K562 (cell line): Measurements from ENCODE around the gene FAM240A. TPM values are rescaled to one million over a fixed set of nuclear protein-coding genes. Genes with fewer than 3 reads are reported as not detected.

Experiments
- ATAC-seq: fragments of 200-7000 bp; cut with Tn5 transposase; 3 replicates; pipeline ENCODE4 v1.9.1; 2020; ENCODE audit warnings: moderate library complexity
- BruUV-seq: library from RNA; stranded (reverse); fragments of 400-500 nt; replicated peaks from 2 replicates; lab custom pipeline; 2021; lab: Mats Ljungman, UMichigan
- CTCF ChIA-PET: fragments of 300-600 bp; formaldehyde crosslinking; extraction: SDS; loops from one replicate; lab custom pipeline; 2021; ENCODE audit warnings: low intra/inter-chr PET ratio; lab: Yijun Ruan, JAX
- POLR2A ChIA-PET: fragments of 300-600, 350-650 bp; sonication (Branson Sonifier 250); formaldehyde crosslinking; extraction: SDS; loops from one replicate; lab custom pipeline; 2021; ENCODE audit warnings: antibody characterized with exemption, inconsistent platforms; lab: Yijun Ruan, JAX
- DNase-seq, 4 experiments: peaks; one replicate each; pipeline versions ENCODE4 v3.0.0 to v3.0.0-alpha.2; 2011 to 2018; ENCODE audit warnings: low spot score in 3 of 4, mixed read lengths in 3 of 4; ENCODE audit errors: extremely low read depth in 1 of 4
- FAIRE-seq: peaks from 2 replicates; lab custom pipeline; 2011; peaks lifted over from hg19 to GRCh38; lab: Jason Lieb, UNC
- H2AFZ ChIP-seq: 2 replicates; pipeline ENCODE4 v1.6.0; 2011; ENCODE audit warnings: low read depth, low read length, control low read depth, inconsistent platforms
- H3K27ac ChIP-seq: fragments of 200-600 bp; 3 replicates; pipeline ENCODE4 v1.8.0; 2011; ENCODE audit warnings: low read depth, mild to moderate bottlenecking, control low read depth, inconsistent platforms, low read length, moderate library complexity, mixed read lengths; ENCODE audit errors: extremely low read depth
- H3K27me3 ChIP-seq, 2 experiments: fragments of 300-600 bp in 1 of 2; 2 replicates in 1 of 2; 3 replicates in 1 of 2; pipeline versions ENCODE4 v1.6.0 to v1.8.0; 2011; ENCODE audit warnings: inconsistent platforms in 2 of 2, low read length in 2 of 2, mild to moderate bottlenecking in 1 of 2, mixed read lengths in 1 of 2, moderate library complexity in 1 of 2; ENCODE audit not compliant: control insufficient read depth in 2 of 2, insufficient read depth in 2 of 2
- H3K36me3 ChIP-seq: fragments of 300-600 bp; 3 replicates; pipeline ENCODE4 v1.8.0; 2011; ENCODE audit warnings: mild to moderate bottlenecking, low read length, inconsistent platforms; ENCODE audit not compliant: control insufficient read depth, insufficient read depth
- H3K4me1 ChIP-seq, 2 experiments: fragments of 200-600 bp in 1 of 2; replicated peaks in 1 of 2; 2 replicates in 1 of 2; 3 replicates in 1 of 2; pipeline versions ENCODE4 v1.5.1 to v1.8.0; 2011; ENCODE audit warnings: inconsistent platforms in 2 of 2, low read length in 2 of 2, mild to moderate bottlenecking in 1 of 2, mixed read lengths in 1 of 2, moderate library complexity in 1 of 2; ENCODE audit not compliant: control insufficient read depth in 2 of 2, insufficient read depth in 2 of 2
- H3K4me2 ChIP-seq: 2 replicates; pipeline ENCODE4 v1.6.1; 2011; ENCODE audit warnings: low read length, control low read depth, inconsistent platforms, mixed read lengths; ENCODE audit not compliant: insufficient read depth
- H3K4me3 ChIP-seq: fragments of 200-600 bp; sonication (generic), shearing (Covaris generic); 2 replicates; pipeline ENCODE4 v1.5.1; 2016; ENCODE audit warnings: control low read depth, inconsistent platforms
- H3K79me2 ChIP-seq: fragments of 200-600 bp; 3 replicates; pipeline ENCODE4 v1.8.0; 2011; ENCODE audit warnings: low read length, inconsistent platforms; ENCODE audit not compliant: control insufficient read depth, insufficient read depth
- H3K9ac ChIP-seq, 2 experiments: 2 replicates each; pipeline versions ENCODE4 v1.6.0 to v1.6.1; 2011; ENCODE audit warnings: low read depth in 2 of 2, low read length in 2 of 2, control low read depth in 1 of 2, inconsistent platforms in 1 of 2, mild to moderate bottlenecking in 1 of 2, mixed read lengths in 1 of 2; ENCODE audit not compliant: insufficient read depth in 1 of 2
- H3K9me1 ChIP-seq: one replicate; pipeline ENCODE4 v1.6.0; 2011; ENCODE audit warnings: inconsistent platforms, mild to moderate bottlenecking, low read length, moderate library complexity; ENCODE audit not compliant: control insufficient read depth, insufficient read depth
- H3K9me3 ChIP-seq: replicated peaks from 2 replicates; pipeline ENCODE4 v1.5.1; 2011; ENCODE audit warnings: low read depth, low read length, inconsistent platforms; ENCODE audit not compliant: control insufficient read depth, insufficient read depth
- H4K20me1 ChIP-seq: replicated peaks from 2 replicates; pipeline ENCODE4 v1.6.1; 2011; ENCODE audit warnings: low read length, inconsistent platforms, mixed read lengths; ENCODE audit not compliant: control insufficient read depth, insufficient read depth
- CEBPG ChIP-seq, 3 experiments: fragments of 200-800 bp in 1 of 3; sonication (Bioruptor generic) in 1 of 3; sonication (generic) in 1 of 3; formaldehyde crosslinking in 1 of 3; IDR thresholded peaks in 2 of 3; conservative IDR thresholded peaks in 1 of 3; 2 replicates each; pipeline versions ENCODE4 v1.6.1 to v1.8.0; 2016 to 2022; ENCODE audit warnings: missing compliant biosample characterization in 2 of 3, missing genetic modification characterization in 2 of 3, mild to moderate bottlenecking in 1 of 3, missing genetic modification reagents in 1 of 3
- CGGBP1 ChIP-seq: fragments of 250-450 bp; sonication (Bioruptor Pico); IDR thresholded peaks from 2 replicates; pipeline ENCODE4 v1.9.0; 2021; ENCODE audit warnings: mild to moderate bottlenecking
- E2F3 ChIP-seq: fragments of 250-450 bp; sonication (Bioruptor Pico); IDR thresholded peaks from 2 replicates; pipeline ENCODE4 v1.4.0; 2020; ENCODE audit warnings: mild to moderate bottlenecking
- ELF2 ChIP-seq: fragments of 250-450 bp; sonication (Bioruptor Pico); IDR thresholded peaks from 2 replicates; pipeline ENCODE4 v1.5.0; 2021; ENCODE audit warnings: mild to moderate bottlenecking
- ELF4 ChIP-seq: fragments of 450-650 bp; formaldehyde crosslinking; IDR thresholded peaks from 2 replicates; pipeline ENCODE4 v1.4.0; 2022; ENCODE audit warnings: missing genetic modification characterization
- GABPA ChIP-seq: fragments of 200-800 bp; sonication (Bioruptor generic); conservative IDR thresholded peaks from 2 replicates; pipeline ENCODE4 v1.6.1; 2016; ENCODE audit warnings: low read depth, missing genetic modification characterization, missing compliant biosample characterization
- GTF2F1 ChIP-seq: IDR thresholded peaks from 2 replicates; pipeline ENCODE4 v1.6.1; 2011; ENCODE audit warnings: low read depth, low read length, improper control_type of control experiment
- HDGF ChIP-seq: fragments of 450-650 bp; IDR thresholded peaks from 2 replicates; pipeline ENCODE4 v1.6.1; 2016
- LEF1 ChIP-seq: fragments of 450-650 bp; IDR thresholded peaks from 2 replicates; pipeline ENCODE4 v1.6.1; 2016; ENCODE audit warnings: mild to moderate bottlenecking
- MLLT1 ChIP-seq, 2 experiments: fragments of 450-650 bp; IDR thresholded peaks; 2 replicates each; pipeline ENCODE4 v1.6.1; 2016
- MXD1 ChIP-seq: fragments of 250-450 bp; sonication (Bioruptor Pico); IDR thresholded peaks from 2 replicates; pipeline ENCODE4 v1.8.0; 2021; ENCODE audit warnings: borderline replicate concordance, mild to moderate bottlenecking, moderate library complexity; ENCODE audit not compliant: poor library complexity, severe bottlenecking
- PPARD ChIP-seq: fragments of 250-450 bp; sonication (Bioruptor Pico); IDR thresholded peaks from 2 replicates; pipeline ENCODE4 v1.8.0; 2022; ENCODE audit warnings: inconsistent platforms, mild to moderate bottlenecking, moderate library complexity
- PTTG1 ChIP-seq: fragments of 450-650 bp; IDR thresholded peaks from 2 replicates; pipeline ENCODE4 v1.6.1; 2016; ENCODE audit warnings: low read depth, mild to moderate bottlenecking, missing genetic modification characterization, missing compliant biosample characterization
- RBM25 ChIP-seq: fragments of 200-400 bp; formaldehyde crosslinking; IDR thresholded peaks from 2 replicates; pipeline ENCODE4 v1.6.1; 2018; ENCODE audit warnings: low read length, low read depth, moderate library complexity; ENCODE audit not compliant: severe bottlenecking
- SIN3B ChIP-seq: fragments of 450-650 bp; IDR thresholded peaks from 2 replicates; pipeline ENCODE4 v1.6.1; 2017; ENCODE audit warnings: low read depth, mild to moderate bottlenecking, moderate library complexity
- SMC3 ChIP-seq: conservative IDR thresholded peaks from 2 replicates; pipeline ENCODE4 v1.6.1; 2011; ENCODE audit warnings: low read depth, low read length, improper control_type of control experiment; ENCODE audit not compliant: insufficient read depth
- TRIM24 ChIP-seq, 2 experiments: fragments of 450-650 bp; IDR thresholded peaks; 2 replicates each; pipeline ENCODE4 v1.6.1; 2016
- ZNF175 ChIP-seq: fragments of 200-800 bp; sonication (Bioruptor generic); IDR thresholded peaks from 2 replicates; pipeline ENCODE4 v1.6.1; 2016; ENCODE audit warnings: low read depth, mild to moderate bottlenecking, missing genetic modification characterization, missing compliant biosample characterization
- ZNF316 ChIP-seq: fragments of 450-650 bp; IDR thresholded peaks from 2 replicates; pipeline ENCODE4 v1.6.1; 2016
- ZNF589 ChIP-seq: fragments of 200-800 bp; sonication (Bioruptor generic); IDR thresholded peaks from 2 replicates; pipeline ENCODE4 v1.6.1; 2016; ENCODE audit warnings: low read depth, missing genetic modification characterization, missing compliant biosample characterization
- ZNF644 ChIP-seq: fragments of 200-800 bp; sonication (Bioruptor generic); IDR thresholded peaks from 2 replicates; pipeline ENCODE4 v1.6.1; 2016; ENCODE audit warnings: low read depth, missing genetic modification characterization, missing compliant biosample characterization
- WGBS: fragments of 100-300 bp; shearing (Covaris generic); methylation state at CpG from one replicate; pipeline ENCODE4 v1.1.6; 2016; ENCODE audit warnings: low coverage, mixed read lengths; ENCODE audit not compliant: insufficient coverage; ENCODE audit errors: missing lambda C conversion rate; 5-methylcytosine and 5-hydroxymethylcytosine counted together
- in situ Hi-C: fragments of 300-500 bp; cut with MboI; formaldehyde crosslinking; loops from 4 replicates; pipeline ENCODE4 v1.15.0; 2018; ENCODE audit warnings: inconsistent platforms, mixed read lengths
- intact Hi-C: fragments of 100-400 bp; cut with micrococcal nuclease; formaldehyde crosslinking; loops from 2 replicates; pipeline ENCODE4 v1.14.2; 2022
- polyA plus RNA-seq, 8 experiments: library from polyadenylated mRNA; depleted of rRNA in 4 of 8; stranded (reverse) in 5 of 8; unstranded in 3 of 8; fragments of >200 nt; fragmentation: Nextera tagmentation in 2 of 8; fragmentation: Illumina TruSeq in 1 of 8; extraction: Ambion mirVana in 2 of 8; extraction: Trizol in 1 of 8; gene quantifications; 2 replicates each; pipeline versions ENCODE4 v1.2.1 to v1.2.3, GENCODE V29; 2011 to 2014; ENCODE audit warnings: inconsistent platforms in 1 of 8, missing spikeins in 1 of 8
- total RNA-seq, 7 experiments: library from RNA; depleted of rRNA in 6 of 7; stranded (reverse); fragments of >200 nt in 6 of 7; fragmentation: Illumina TruSeq in 2 of 7; extraction: Trizol in 2 of 7; gene quantifications; 2 replicates each; pipeline versions ENCODE4 v1.2.1 to v1.2.3, GENCODE V29; 2011 to 2021; ENCODE audit warnings: low replicate concordance in 1 of 7

The FAM240A gene
- total and polyA plus RNA-seq, 9 of the 15 experiments (the other 6 are each of a cell fraction or from before 2014, with no cell fraction given) = not detected

GRCh38 chr3:46585799-46586693 is 26.3 kb upstream of the FAM240A start:
- no peaks in the 10 kb centered on the region; a peak in 1 of 5 replicates for H3K4me1 ChIP-seq
- no peaks in the 10 kb centered on the region; the same call in 1 of the 2 replicates for H3K9me3 ChIP-seq
- ATAC-seq = peak; percentile 36; the same call in 2 of the 3 replicates
- no peaks in the 10 kb centered on the region for H3K36me3 ChIP-seq
- H3K27ac ChIP-seq = no peak overlapping the region
- H4K20me1 ChIP-seq = no peaks in the 10 kb centered on the region
- peaks cover 10 to 21% of the 10 kb centered on the region in 2 experiments for H3K27me3 ChIP-seq
- ChIA-PET CTCF (no interaction called here), POLR2A (interaction anchor here (0.8 to 1.9 kb wide), 4 partner anchors 13 to 113 kb away, joined by 3 to 5 read pairs (median 4); no protein-coding TSS in a partner anchor)
- no peak overlapping the region for H3K4me2 ChIP-seq
- intact Hi-C loops (no loop called here), in situ Hi-C loops (no loop called here)
- DNase-seq = no peak
- no peak for FAIRE-seq
- H3K9ac ChIP-seq = no peak overlapping the region
- no peak overlapping the region for H3K4me3 ChIP-seq
- WGBS = 5% methylated on average over 5 of the region's 5 CpGs
- no peak overlapping the region for H2AFZ ChIP-seq
- BruUV-seq = no TSS peak
- no peaks in the 10 kb centered on the region for H3K9me1 ChIP-seq
- H3K79me2 ChIP-seq = no peaks in the 10 kb centered on the region
- TF ChIP-seq RBM25 (no peak), SIN3B (no peak), SMC3 (no peak), LEF1 (no peak), HDGF (no peak), MXD1 (CRISPR knock-in tag) (no peak), ZNF316 (no peak), CGGBP1 (CRISPR knock-in tag) (no peak), PTTG1 (tag) (no peak), ZNF589 (peak; percentile 20; the same call in 1 of the 2 replicates), ELF2 (CRISPR knock-in tag) (no peak), CEBPG (CRISPR knock-in tag; IDR thresholded peaks at IDR 0.05) (no peak), CEBPG (tag; conservative IDR thresholded peaks at IDR 0.05 in 1 of 2, IDR thresholded peaks at IDR 0.05 in 1 of 2) (peak; percentile 77 to 95), MLLT1 (IDR thresholded peaks at IDR 0.05) (no peak), PPARD (CRISPR knock-in tag) (no peak), ZNF644 (tag) (no peak), GTF2F1 (no peak), TRIM24 (IDR thresholded peaks at IDR 0.05) (peak in 1 of 2 experiments; percentile 73; a peak in 1 of 4 replicates), ELF4 (no peak), ZNF175 (CRISPR knock-in tag) (peak; percentile 74; the same call in 1 of the 2 replicates), GABPA (tag) (peak; percentile 21), E2F3 (CRISPR knock-in tag) (no peak)
